ENCODE results near the gene CDK17.
"Not testable (repeated sequence)": the region's sequence is repeated elsewhere in the genome, so short reads cannot be mapped to it uniquely, and the experiment has no call there.

The CDK17 gene

DNA sequence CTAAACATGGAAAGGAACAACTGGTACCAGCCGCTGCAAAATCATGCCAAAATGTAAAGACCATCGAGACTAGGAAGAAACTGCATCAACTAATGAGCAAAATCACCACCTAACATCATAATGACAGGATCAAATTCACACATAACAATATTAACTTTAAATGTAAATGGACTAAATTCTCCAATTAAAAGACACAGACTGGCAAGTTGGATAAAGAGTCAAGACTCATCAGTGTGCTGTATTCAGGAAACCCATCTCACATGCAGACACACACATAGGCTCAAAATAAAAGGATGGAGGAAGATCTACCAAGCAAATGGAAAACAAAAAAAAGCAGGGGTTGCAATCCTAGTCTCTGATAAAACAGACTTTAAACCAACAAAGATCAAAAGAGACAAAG lies 82.4 kb downstream of the CDK17 start:
- not testable (repeated sequence) for DNase-seq (ENCODE audit: low read depth, low spot score)

DNA sequence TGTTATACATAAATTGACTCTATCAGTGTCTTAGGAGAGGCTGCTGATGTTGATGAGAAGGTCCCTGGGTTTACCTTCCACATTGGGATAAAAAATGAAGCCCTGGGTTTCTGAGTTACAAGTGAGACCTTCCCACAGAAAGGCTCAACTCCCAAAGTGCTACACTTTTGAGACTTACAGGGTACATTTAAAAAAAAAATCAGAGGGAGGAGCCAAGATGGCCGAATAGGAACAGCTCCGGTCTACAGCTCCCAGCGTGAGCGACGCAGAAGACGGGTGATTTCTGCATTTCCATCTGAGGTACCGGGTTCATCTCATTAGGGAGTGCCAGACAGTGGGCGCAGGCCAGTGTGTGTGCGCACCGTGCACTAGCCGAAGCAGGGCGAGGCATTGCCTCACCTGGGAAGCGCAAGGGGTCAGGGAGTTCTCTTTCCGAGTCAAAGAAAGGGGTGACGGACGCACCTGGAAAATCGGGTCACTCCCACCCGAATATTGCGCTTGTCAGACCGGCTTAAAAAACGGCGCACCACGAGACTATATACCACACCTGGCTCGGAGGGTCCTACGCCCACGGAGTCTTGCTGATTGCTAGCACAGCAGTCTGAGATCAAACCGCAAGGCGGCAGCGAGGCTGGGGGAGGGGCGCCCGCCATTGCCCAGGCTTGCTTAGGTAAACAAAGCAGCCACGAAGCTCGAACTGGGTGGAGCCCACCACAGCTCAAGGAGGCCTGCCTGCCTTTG lies 84.3 kb downstream of the CDK17 start:
- DNase-seq (ENCODE audit: low read depth, low spot score): not testable (repeated sequence)

DNA sequence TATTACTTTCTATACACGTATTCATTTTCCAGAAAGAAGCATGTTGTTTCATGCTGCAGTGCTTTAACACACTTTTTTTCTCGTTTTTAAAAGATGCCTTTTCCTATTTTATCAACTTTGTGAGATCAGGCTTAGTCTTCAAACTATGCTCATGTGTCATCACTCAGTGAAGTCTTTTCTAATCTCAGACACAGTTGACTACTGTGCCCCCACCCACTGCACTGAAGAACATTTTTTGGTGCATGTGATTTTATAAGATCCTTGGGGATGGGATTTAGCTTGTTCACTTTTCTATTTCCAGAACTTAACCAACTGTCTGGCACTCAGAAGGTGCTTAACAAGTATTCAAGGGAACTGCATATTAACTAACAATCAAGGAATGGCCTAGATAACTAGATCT lies 85.5 kb downstream of the CDK17 start:
- DNase-seq (ENCODE audit: low read depth, low spot score): no peak

DNA sequence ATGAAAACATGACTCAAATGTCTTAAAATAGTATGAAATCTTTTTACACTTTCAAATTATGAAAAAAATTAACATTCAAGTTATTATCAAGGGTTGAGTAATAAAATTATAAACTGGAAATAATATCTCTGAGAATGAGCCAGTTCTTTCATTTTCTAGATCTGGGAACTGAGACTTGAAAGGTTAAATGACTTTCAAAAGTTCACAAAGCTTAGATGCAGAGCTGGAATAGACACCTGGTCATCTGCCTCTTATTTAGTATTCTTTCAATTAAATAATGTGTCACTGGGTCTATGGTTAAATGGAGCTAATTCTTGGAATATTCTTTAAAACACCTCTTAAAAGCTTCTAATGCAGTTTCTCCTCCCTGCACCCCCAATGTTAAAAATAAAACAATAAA lies 86.6 kb downstream of the CDK17 start:
- no peak for DNase-seq (ENCODE audit: low read depth, low spot score)

DNA sequence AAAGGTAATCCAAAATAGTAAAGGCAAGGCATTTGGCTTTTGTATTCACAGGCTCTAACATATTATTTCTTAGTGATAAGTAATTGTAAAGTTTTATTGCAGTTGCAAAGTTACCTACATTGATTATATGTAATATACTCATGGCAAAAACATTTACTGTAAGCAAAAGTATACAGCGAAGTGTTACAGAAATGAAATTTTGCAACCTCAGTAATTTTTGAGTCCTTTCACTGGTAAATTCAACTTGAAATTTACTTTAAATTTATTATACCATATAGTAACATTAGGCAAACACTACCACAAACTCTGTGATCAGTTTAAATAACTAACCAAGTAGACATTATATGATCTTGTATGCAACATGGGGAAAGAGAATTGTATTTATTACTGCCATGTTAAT lies 89.0 kb downstream of the CDK17 start:
- DNase-seq (ENCODE audit: low read depth, low spot score): no peak

DNA sequence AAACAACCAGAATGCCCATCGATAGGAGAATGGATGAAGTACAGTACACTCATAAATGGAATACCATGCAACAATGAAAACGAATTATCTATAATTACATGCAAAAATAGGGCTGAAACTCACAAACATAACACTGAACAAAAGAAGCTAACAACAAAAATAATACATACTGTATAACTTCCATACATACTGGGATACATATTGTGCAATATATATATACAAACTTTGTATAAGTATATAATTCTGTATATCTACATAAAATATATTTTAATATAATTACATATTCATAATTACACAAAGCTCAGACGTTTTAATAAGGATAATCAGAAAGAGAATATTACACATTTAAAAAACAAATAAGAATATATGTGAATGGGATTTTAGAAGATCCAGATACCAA lies 90.2 kb downstream of the CDK17 start:
- DNase-seq (ENCODE audit: low read depth, low spot score): no peak

DNA sequence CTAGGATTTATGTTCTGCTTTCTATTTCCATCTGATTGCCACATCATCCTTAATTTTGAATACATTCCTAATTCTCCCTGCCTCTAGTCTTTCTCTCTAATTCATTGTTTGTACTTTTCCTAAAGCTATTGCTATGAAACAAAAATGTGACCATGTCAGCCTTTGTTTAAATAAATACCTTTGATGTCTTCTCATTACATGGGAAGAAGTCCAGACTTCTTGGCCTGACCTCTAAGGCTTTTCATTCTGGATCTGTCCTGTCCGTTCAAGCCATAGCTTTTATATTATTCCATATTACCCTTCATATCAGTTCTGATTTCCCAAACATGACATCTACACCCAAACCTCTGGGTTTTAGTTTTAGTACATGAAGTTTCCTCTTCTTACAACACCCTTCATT lies 91.4 kb downstream of the CDK17 start:
- no peak for DNase-seq (ENCODE audit: low read depth, low spot score)

DNA sequence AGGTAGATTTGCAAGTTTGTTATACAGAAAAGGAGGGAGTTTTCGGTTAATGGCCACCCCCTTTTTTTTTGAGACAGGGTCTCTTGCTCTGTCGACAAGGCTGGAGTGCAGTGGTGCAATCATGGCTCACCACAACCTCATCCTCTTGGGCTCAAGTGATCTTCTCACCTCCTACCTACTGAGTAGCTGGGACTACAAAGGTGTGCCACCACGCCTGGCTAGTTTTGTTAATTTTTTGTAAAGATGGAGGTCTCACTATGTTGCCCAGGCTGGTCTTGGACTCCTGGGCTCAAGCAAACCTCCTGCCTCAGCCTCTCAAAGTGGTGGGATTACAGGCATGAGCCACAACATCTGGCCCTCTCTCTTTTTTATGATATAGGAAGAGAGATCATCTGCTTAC lies 94.6 kb downstream of the CDK17 start:
- DNase-seq (ENCODE audit: low read depth, low spot score): no peak

DNA sequence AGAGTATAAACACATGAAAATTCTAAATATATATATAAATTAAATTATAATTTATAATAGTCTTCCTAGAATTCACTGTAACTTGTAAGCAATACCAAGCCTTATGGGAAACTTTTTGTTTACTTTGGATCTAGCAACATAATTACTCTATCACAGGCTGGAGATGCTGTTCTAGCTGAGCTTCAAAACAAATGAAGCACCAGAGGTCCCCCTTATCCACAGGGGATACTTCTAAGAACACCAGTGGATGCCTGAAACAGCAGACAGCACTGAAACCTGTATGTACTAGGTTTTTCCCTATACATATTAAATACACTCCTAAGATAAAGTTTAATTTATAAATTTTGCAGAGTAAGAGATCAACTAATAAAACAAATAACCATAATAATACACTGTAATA lies 96.6 kb downstream of the CDK17 start:
- DNase-seq (ENCODE audit: low read depth, low spot score): peak; percentile 56

DNA sequence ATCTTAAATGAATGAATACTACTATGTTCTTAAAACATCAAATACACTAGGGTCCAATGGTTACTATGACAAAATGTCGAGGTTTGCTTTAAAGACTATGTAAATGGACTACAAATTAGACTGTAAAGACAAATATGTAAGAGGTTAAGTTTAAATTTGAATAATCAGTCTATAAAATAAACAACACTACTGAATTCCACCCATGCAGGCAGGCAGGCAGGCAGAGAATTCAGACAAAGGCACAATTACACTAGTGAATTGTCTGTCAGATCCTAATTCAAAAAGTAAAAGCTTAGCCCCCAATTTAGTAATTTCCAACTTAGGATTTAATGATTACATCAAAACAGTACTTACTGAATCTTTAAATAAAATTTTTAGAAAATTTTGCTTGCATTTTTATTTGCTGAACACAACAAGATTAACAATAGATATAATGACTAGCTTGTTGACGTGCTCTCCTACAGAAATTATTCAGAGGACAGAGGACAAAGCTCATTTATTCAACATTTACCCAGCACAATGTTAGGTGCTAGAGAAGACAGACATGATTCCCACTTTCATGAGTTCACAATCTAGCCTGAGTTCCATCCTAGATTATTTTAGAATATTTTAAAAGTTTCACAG lies 97.4 kb downstream of the CDK17 start:
- no peak for DNase-seq (ENCODE audit: low read depth, low spot score)

DNA sequence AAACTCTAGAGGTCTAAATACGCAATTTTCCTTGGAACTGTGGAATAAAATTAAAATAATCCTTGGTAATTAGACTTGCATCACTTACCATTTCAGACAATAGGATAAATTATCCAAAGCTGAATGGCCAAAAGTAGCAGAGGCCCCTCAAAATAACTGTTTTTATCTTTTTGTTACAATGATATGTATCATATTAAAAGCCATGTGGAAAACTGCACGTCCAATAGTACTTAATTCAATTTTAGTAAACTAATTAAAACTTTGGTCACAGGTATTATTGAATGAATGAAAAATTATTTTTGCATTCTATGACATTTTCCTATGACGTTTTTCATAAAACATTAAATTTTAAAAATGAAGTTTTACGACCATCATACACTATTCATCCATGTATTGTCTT lies 98.5 kb downstream of the CDK17 start:
- no peak for DNase-seq (ENCODE audit: low read depth, low spot score)

DNA sequence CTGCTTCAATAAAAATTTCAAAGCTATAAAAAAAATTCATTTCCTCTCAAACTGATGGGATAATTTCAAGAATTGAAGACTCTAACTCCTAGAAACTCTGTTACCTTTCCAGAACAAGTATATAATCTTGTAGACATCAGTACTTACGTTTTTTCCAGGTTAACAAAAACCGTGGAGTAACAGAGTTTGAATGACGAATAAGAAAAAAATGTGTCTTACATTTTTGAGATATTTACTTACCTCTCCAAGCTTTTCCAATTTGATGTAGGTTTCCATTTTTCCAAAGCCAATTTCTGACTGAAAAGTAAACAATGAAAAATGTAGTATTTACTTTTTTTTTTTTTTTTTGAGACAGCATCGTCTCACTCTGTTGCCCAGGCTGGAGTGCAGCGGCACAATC lies 100.2 kb downstream of the CDK17 start:
- no peak for DNase-seq (ENCODE audit: low read depth, low spot score)

DNA sequence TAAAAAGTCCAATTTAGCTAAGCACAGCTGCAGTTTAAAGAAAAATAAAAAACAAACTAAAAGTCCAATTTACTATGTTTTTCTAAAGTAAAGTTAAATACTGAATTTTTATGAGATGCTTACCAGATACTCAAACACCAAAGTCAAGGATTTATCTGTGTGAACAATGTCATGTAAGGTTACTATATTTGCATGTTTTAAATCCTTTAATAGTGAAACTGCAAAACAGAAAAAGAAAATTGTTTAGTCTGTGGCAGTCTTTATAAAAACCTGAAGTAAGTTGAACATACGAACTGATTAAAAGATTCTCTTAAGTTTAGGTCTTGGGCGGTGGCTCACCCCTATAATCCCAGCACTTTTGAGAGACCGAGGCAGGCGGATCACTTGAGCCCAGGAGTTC lies 102.7 kb downstream of the CDK17 start:
- no peak for DNase-seq (ENCODE audit: low read depth, low spot score)

DNA sequence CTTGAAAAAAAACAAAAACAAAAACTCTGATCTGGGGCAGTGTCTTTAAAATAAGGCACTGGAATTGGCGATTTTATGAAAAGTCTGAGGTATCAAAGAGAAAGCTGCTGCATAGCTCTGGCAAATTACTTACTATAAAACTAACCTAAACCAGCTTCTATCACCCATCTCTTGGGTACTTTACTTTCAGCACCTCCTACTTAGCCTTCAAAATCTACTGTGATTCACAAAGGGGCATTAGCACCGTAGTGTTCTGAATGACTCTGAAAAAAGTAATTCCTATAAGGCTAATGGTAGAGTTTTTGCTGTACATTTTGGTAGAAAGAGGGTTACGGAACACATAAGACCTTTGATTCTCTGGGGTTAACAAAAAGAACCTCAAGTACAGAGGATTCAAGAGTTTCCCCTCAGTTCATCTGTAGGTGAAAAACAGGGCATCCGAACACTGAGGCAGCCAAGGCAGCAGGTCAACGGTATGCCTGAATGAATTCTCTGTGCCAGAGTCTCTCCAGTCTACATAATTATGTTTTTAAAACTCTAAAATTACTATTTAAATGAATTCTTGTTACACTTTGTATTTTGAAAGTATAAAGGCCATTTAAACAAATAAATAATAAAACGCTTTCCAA lies 104.6 kb downstream of the CDK17 start:
- DNase-seq (ENCODE audit: low read depth, low spot score): no peak

DNA sequence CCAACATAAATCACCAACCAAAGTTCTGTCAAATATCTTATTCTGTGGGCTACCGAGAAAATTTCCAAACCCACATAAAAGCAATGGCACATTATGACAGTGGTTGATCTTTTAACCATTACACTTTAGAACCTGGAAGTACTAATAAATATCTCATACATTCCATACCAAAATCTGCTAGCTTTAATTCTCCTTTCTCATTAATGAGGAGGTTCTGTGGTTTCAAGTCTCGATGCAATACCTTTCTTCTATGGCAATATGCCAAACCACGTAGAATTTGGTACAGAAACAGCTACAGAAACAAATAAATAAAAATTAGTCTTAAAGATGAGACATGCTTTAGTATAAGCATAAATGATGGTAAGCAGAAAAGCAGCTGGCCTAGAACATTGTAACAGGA lies 105.4 kb downstream of the CDK17 start:
- no peak for DNase-seq (ENCODE audit: low read depth, low spot score)

DNA sequence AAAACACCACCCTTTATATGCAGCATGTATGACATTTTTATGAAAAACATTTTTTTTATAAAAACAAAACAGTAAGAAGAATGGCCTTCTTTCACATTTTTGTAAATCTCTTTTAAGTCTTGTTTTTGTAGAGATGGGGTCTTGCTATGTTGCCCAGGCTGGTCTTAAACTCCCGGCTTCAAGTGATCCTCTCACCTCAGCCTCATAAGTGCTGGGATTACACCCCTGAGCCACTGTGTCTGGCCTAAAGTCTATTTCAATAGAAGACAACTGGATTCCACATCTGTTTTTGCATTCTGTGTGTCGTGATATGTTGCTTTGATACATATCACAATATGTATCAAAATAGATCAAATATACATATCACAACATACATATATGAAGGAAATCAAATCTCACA lies 107.1 kb downstream of the CDK17 start:
- DNase-seq (ENCODE audit: low read depth, low spot score): no peak

DNA sequence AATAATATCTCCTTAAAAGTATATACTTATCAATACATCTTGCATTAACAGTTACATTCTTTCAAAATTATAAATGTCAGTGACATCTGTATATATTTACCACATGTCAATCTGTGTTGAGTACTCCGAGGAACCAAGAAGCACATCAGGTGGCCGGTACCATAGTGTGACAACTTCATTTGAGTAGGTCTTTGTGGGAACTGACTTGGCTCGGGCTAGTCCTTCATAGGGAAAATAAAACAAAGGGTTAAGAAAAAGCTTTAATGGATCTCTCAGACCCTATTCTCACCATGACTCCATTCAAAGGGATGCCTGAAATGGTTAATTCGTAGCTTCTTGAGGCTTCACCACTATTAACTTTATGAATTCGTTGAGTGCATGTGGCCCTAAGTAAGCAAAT lies 111.2 kb downstream of the CDK17 start:
- no peak for DNase-seq (ENCODE audit: low read depth, low spot score)

DNA sequence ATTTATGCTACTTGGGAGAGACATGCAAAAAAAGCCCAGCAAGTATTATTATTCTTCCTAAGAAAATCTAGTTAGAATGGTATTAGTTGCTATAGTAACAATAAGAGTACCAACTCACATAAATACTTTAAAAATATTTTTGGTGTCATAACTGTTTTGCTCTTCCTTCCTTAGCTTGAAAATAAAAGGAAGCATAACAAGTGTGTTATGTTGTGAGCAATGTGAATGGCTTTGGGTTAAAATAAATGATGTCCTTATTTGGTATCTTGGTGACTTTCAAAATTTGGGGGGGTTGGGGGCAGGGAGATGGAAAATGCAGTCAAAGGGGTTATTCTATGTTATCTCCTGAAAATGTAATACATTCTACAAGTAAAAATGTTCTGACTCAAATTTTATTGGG lies 115.1 kb downstream of the CDK17 start:
- DNase-seq (ENCODE audit: low read depth, low spot score): no peak

DNA sequence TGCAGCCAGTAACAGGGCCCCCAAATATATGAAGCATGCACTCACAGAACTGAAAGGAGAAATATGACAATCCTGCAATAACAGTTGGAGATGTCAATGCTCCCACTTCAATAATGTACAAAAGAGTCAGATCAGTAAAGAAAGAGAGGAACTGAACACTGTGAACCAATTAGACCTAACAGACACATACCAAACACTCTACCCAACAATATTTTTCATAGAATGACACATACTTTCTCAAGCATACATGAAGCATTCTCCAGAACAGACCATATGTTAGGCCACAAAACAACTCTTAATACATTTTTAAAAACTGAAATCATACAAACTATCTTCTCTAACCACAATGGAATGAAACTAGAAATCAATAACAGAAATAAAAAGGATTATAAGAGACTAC lies 125.9 kb downstream of the CDK17 start:
- no peak for DNase-seq (ENCODE audit: low read depth, low spot score)

DNA sequence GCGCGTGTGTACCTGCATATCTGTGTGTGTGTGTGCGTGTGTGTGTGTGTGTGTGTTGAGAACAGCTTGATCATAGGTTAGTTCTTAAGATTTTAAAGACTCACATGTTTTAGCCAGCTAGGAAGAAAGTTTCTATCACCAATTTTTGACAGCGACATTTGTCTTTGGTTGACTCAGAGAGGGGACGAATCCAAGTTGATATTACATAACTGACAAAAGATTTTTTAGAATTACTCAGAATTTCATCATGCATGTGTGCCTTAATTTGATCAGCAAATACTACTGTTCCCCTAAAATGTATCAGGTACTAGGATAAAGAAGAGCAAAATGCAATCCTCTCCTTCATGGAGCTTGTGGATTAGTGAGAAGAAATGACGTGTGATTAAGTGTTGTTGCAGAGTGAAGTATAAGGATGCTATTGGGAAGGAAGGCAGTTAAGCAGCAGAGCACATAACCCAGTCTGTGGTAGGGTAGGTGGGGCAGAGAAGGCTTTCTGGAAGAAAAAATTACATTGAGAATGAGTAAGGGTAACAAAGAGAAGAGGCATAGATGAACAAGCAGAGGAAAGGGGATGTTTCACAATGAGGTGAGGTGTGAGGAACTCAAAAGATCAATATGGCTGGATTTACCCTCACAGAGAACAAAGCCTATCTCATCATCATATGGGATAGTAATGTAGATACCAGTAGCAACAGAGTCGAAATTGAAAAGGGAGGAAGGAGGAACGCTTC lies 128.6 kb downstream of the CDK17 start:
- DNase-seq (ENCODE audit: low read depth, low spot score): no peak

DNA sequence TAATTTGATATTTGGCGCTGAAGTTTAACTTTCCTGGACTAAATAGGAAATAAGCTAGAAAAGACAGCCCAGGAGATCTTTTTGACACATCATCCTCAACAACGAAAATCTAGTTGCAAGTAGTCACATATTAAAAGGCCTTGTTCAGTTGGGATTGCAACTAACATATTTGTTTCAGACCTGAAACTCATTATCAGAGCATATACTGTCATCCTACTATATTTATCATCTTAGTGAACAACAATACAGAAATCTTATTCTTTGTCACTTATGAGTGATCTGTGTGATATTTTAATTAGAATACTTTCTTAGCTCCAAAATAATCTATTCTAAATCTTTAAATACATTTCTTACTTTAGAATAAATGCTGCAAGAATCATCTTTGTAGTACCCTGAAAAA lies 134.0 kb downstream of the CDK17 start:
- DNase-seq (ENCODE audit: low read depth, low spot score): no peak

DNA sequence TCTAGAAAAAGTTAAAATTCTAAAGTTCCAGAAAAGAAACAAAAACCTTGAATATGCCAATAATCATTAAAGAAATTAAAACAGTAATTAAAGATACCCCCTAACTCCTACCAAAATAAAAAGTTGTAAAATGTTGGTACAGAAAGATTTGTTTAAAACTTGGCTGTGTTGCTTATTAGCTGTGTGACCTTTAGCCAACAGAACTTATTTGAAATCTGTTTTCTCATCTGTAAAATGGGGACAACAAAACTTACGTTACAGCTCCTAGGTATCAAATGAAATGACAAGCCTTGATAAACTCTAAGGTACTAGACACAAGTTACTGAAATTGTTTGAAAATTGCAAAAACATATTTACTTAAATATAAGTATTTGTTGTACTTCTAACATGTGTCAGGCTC lies 134.4 kb downstream of the CDK17 start:
- no peak for DNase-seq (ENCODE audit: low read depth, low spot score)

DNA sequence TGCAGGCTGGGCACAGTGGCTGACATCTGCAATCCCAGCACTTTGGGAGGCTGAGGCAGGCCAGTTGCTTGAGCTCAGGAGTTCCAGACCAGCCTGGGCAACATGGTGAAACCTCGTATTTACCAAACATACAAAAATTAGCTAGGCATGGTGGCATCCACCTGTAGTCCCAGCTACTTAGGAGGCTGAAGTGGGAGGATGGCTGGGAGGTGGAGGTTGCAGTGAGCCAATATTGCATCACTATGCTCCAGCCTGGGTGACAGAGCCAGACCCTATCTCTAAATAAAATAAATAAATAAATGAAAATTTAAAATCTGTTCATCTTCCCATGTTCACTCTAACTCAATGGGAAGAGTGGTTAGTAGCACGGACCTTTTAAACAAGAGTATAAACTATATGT lies 134.8 kb downstream of the CDK17 start:
- no peak for DNase-seq (ENCODE audit: low read depth, low spot score)
